Activated naive CD4-positive, alpha-beta T cell (primary cell): Measurements from ENCODE around the gene AGAP2.
A peak's percentile ranks its signal among the peaks of the same experiment; 100 is the strongest.

Experiments
- DNase-seq, 4 experiments: peaks; one replicate each; lab custom pipeline; 2025; lab: John Stamatoyannopoulos, UW

The AGAP2 gene

DNA sequence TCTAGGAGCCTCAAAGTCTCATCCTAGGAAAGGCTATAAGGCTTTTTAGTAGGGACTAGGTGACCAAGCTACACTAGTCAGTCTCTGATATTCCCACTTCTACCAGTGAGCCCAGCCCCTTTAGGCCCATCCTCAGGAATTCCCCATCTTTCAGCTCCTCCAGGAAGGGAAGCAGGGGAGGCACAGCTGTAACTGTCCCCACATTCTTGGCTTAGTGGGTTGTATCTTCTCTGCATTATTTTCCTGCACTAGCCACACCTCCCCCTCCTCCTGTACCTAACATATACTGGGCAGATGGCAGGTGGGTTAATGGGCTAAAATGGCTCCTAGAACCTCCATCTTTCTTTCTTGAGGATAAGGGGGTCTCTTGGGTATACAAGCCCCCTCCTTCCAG is 28.8 kb upstream of the AGAP2 start:
- DNase-seq: no peak

DNA sequence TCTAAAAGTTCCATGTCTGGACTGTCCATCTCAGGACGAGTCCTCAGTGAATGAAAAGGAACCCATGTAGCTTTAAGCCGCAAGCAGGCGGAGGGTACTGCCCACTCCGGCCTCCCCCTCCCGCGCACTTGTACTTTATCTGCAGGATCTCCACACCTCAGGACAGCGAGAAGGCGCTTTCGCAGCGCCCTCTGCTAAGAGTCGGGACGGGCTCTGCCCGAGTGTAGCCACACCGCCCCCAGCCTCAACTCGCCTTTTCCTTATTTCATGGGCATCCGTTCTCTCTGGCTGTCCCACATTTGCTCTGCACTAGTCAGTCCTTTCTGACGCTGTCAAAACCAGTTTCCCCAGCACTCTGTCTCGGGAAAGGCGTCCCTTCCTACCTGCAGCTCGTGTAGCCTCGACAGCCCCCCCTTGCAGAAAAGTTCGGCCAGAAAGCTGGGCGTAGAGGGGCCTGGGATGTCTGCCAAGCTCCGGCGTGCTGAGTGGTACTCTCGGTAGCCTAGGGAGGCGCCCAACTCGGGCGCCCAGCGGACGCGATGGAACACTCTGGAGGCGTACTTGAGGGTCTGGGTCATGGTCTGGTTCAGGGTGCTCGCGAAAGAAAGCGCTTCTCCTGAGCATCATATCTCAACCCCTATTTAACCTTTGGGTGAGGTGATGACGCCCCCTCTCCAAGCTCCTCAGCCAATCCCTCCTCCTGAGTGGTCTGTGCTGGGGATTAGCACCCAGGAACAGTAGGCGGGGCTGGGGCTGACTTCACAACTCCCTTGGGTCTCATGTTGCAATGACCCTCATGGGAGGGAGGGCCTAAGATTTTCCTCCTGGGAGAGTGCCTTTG is 28.1 kb upstream of the AGAP2 start, which contains the start of gene CYP27B1:
CYP27B1 (minus strand) TSS at position 615 of the 841 bp plus-strand sequence; CDS start at position 578, 37 bp downstream.
- no peak for DNase-seq

DNA sequence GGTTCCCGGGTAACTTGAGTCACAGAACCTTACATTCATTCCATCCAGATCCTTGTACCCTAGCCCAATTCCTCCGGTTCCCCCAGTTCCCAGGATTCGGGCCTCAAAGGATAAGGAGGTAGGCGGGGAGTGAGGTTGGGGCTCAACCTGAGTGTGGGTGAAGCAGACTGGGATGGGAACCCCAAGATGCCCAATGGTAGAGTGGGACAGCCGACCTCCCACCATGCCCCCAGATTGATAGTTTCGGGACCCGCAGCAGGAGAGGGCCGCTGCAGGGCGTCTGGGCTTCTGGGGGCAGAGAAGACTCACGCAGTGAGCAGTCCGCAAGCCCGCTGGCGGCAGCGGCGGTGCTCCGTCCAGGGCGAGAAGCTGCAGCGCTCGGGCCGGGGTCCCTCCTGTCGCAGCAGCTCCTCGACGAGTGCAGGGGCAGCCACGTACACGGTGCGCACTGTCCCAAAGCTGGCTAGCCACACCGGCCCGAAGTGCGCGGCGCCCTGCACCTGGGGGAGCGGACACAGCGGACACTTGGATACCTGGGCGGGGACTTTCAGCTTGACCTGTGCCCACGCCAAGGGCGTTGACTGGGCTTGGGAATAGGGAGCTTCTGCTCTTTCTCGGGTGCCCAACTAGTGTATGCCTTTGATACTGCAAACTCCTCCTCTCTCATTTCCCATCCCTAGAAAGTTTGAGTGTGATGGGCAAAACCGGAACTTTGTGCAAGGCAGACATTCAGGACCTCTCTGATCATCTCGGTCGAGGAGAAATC is 27.3 kb upstream of the AGAP2 start:
- no peak for DNase-seq

DNA sequence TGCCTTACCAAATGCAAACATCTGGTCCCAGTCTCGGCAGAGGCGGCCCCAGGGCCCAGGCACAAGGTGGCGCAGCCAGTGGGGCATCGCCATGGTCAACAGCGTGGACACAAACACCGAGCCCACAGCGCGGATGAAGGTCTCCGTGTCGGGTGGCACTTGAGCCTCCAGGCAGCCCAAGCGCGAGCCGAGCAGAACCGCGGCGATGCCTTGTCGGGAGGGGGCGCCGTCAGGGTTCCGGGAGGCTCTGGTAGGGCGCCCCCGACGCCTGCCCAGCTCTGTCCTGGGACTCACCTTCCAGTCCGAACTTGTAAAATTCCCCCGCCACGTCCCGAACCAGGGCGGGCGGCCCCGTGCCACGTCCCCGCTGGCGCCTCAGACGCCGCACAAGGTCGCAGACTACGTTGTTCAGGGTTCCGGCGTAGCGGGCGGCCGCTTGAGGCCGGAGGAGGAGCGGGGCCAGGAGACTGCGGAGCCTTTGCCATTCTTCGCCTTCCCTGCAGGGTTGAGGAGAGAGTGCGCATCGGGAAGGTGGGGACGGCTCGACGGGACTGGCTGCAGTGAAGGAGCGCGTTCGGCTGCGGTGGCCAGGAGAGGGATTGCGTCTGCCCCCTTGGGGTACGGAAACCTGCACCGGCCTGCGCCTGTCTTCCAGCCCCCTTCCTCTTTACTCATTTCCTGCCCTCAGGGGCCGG is 26.6 kb upstream of the AGAP2 start:
- DNase-seq: peak in 3 of 4 experiments; percentile 34 to 39 (median 34)

DNA sequence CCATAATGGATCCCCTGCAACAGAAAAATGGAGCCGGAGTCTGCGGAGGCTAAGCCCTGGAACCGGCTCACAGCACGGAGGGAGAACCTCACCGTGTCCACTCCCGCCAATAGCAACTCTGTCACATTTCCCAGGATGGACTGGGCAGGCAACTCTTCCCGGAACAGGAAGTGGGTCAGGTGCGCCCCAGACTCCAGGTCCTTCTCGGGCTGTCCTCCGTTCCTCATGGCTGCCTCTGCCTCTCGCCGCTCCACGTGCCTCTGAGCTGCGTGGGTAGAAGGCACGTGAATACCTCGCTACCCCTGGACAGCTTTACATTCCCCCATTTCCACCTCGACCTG is 26.1 kb upstream of the AGAP2 start:
- no peak for DNase-seq

DNA sequence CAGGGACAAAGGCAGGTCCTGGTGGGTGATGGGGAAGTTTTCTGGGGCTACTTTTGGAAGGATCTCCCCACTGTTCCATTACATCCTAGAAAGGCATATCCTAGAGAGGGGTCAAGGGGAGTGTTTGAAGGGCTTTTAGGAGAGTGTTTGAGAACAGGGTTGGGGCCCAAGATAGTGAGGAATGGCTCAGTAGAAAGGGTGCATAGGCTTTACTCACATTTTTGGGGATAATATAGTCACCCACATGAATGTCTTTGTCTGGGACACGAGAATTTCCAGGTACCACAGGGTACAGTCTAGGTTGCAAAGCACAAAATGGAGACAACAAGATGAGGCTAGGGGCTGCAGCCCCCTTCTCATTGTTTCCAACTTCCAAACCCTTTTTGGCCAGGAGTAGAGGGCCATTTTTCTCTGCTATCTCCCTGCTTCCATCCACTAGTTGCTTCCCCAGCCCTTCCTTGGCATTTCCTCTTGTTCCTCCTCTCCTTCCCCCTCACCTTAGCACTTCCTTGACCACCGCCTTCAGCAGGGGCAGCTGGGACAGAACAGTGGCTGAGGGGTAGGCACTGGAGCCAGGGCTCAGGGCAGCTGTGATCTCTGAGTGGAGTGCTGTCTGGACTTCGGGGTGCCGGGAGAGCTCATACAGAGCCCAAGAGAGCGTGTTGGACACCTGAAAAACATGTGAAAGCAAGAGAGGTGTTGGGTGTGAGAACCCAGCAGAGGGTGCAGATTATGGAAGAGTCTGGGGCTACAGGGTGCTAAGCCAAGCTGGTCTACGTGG is 25.5 kb upstream of the AGAP2 start:
- no peak for DNase-seq

DNA sequence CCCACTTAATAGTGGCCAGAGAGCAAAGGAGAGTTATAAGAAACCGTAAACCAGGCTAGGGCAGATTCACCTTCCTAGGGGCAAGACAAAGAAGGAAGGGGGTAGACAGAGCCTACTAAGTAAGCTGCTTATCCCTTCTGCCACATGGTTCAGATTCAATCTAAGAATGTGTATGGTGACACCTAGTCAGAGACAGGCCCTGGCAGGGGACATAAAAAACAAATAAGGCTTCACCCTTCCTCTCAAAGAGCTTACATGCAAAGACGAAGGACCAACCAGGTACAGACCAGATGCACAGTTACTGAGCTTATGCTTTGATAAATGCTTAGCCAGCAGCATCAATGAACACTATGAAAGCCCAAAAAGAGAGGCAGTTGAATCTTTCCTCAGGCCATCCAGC is 23.9 kb upstream of the AGAP2 start:
- DNase-seq: no peak

DNA sequence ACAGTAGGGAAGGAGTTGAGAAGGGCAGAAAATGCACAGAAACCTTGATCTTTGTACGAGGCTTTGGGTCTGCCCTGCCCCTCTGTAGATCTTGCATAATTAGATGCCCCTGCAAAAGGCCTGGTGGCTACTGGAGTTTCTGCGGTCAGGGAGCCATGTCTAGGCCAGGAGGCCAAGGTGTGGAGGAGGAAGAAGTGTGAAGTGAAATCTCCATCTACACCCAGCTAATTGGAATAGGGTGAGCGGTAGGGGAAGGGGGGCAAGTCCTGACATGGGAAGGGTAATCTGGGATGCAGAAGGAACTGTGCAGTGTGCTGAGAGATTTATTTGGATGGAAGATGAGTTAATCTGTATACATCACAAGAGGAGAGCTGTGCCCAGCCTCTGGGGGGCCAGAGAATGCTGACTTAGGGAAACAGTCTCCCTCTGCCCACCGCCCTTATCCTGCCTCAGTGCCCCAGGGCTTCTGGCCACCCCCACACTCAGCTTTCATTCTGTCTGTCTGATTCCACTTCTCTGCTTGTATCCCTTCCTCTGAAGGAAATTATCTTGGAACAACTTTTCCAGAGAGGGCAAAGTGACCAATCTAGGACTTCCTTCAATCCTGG is 23.0 kb upstream of the AGAP2 start:
- no peak for DNase-seq

DNA sequence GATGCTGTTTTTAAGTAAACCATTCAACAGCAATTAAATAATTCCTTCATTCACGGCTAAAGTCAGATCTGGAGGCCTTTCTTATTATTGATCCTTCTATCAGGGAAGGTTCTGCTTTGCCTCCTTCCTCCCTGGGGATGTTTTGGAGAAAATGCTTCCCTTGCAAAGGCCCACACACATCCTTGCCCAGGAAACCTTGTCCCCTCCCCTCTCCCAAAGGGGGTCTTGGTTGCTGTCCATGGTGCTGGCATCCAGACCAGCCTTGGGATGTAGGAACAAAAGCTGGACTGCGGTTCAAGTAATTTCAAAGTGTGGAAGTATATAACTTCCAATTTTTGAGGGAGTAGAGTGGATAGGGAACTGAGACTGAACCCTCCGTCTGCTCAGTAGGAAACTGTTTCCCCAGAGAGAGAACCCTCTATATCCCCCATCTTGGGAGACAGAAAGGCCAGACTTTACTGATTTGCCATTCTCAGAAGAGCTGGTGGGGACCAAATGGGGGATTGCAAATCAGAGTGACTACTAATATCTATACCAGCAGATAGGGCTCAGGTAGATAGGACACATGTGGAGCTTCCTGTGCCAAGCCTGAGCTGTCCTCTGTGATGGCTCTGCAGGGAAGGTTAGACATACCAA is 21.9 kb upstream of the AGAP2 start:
- no peak for DNase-seq

DNA sequence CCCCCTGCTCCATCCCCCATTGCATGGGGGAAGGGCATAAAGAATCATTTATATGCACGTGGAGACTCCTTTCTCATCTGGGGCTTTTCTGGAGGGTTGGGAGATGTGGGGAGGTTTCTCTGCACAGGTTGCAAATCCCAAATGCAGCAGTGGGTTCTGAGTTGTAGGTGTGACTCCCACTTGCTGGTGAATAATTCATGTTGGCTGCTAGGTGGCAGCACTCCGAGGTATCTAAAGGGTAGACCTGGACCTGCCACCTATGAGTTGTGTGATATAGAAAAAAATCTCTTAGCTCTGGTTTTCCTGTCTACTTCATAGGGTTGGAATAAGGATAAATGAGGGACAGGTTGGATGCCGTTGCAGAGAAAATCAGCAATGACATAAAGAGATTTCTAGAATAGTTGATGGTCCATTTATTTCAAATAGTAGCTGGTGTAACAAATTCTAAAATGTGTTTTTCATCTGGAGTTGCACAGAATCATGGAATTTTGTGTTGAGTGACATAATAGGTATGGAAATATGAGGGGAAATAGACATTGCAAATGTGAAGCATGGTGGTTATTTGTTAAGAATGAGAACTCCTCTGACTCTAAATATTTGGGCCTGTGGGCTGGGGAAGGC is 20.9 kb upstream of the AGAP2 start:
- peak in 1 of 4 experiments; percentile 26 for DNase-seq

DNA sequence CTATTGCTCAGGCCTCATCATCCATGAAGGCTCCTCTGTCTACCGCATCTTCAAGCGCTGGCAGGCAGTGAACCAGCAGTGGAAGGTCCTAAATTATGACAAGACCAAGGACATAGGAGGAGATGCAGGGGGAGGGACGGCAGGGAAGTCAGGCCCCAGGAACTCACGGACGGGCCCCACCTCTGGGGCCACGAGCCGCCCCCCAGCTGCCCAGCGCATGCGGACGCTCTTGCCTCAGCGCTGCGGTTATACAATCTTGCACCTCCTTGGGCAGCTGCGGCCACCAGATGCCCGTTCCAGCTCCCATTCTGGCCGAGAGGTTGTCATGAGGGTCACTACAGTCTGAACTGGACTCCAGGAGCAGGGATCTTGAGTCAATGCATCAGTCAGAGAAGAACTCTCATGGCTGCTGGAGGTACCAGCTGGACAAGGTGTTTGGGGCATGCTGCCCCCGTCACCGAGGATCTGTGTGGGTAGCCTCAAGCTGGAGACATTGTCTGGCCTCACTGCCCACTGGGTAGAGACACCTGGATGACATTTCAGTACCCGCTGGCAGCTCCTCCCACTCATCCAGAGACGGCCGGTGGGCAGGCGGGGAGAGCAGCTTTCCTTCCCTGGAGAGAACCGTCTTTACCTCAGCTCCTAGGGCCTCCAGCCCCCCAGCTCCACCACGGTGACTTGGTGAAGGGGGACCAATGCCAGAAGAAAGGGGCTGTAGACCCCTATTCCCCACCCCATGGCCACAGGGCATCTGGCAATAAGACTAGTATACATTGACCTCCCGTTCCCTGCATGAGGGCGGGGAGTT is 20.2 kb upstream of the AGAP2 start:
- DNase-seq: no peak

DNA sequence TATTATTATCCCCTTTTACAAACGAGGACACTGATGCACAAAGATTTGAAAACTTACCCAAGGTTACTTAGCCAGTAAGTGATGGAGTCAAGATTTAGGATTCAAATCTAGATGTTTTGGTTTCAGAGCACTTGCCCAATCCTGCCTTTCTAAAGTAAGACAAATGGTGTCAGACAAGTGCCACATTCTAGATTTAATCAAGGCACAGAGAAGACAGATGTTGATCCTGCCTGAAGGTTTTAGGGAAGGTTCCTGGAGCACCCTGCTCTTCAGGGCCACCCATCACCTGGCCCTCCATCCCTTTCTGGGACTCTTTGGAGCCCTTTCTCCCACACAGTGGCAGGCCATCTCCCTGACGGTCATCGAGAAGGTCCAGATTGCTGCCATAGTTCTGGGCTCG is 19.2 kb upstream of the AGAP2 start:
- DNase-seq: no peak

DNA sequence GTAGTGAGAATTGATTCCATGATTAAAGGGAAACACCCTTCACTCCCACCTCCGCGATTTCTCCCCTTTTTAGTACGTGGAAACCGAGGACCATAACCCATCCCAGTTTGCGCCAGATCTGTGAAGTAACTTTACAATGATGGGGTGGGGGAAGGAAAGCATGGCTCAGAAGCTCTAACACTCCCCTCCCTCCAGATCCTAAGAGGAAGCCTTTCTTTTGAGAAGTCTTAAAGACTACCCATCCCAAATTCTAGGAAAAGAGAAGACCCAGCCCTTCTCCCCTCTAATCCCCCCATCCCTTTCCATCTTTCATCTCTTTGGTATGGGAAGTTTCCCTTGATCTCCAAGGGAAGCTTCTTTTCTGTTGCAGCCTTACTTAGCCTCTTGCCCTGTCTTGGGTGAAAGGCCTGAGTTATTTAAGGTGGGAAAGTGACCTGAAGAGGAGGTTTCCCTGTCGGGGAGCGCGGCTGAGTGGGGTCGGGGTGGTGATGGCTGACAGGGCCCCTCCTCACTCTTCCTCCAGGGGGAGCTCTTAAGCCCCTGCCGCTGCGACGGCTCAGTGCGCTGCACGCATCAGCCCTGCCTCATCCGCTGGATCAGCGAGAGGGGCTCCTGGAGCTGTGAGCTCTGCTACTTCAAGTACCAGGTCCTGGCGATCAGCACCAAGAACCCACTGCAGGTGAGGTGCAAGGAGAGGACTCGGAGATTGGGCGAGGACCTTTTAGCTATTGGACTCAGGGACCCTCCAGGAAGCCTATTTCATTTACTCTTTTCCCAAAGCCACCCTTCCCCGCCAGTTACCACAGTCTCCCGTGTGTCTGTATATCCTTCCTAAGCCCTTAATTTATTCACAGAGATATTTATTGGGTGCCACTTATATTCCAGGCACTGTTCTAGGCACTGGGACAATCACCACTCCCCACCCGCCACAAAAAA is 18.1 kb upstream of the AGAP2 start:
- DNase-seq: peak; percentile 28 to 59 (median 44)

DNA sequence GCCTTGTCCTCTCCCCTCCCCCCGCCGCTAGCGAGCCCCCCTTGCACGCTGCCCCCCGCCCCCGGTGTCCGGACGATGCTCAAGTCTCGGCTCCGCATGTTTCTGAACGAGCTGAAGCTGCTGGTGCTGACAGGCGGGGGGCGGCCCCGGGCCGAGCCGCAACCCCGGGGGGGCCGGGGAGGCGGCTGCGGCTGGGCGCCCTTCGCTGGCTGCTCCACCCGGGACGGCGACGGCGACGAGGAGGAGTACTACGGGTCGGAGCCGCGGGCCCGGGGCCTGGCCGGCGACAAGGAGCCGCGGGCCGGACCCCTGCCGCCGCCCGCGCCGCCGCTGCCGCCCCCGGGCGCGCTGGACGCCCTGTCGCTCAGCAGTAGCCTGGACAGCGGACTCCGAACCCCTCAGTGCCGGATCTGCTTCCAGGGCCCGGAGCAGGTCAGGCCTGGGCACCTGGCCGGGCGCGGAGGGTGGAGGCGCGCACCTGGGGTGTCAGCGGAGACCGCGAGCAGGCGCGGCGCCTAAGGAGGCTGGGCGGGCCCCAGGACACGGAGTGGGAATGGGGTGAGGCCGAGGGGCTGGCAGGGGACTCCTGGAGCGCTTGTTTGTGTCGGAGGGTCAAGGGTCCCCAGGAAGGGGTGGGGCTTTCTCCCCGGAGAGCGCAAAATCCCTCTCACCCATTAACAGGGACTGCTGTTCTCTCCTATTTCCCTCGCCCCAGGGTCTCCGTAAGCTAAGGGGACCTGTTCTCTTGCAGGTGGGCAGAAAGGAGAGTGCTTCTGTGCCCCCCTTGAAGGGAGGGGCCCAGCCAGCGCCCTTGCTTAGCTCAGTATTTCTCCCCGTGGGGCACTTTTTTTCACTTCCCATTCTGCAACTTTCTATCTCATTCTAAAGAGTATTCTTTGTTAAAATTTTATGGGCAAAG is 17.2 kb upstream of the AGAP2 start:
- DNase-seq: peak in 1 of 4 experiments; percentile 26

DNA sequence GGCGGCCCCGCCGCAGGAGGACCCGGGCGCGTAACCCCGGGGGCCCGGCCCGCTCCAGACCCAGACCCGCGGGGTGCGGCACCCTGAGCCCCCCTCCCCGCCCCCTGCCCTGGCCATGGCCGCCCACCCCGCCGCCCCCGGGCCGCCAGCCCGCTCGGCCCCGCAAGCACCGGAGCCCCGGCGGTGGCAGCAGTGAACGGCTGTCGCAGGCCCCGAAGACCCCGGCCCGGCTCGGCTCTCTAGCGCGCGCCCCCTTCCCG is 16.6 kb upstream of the AGAP2 start:
- no peak for DNase-seq

DNA sequence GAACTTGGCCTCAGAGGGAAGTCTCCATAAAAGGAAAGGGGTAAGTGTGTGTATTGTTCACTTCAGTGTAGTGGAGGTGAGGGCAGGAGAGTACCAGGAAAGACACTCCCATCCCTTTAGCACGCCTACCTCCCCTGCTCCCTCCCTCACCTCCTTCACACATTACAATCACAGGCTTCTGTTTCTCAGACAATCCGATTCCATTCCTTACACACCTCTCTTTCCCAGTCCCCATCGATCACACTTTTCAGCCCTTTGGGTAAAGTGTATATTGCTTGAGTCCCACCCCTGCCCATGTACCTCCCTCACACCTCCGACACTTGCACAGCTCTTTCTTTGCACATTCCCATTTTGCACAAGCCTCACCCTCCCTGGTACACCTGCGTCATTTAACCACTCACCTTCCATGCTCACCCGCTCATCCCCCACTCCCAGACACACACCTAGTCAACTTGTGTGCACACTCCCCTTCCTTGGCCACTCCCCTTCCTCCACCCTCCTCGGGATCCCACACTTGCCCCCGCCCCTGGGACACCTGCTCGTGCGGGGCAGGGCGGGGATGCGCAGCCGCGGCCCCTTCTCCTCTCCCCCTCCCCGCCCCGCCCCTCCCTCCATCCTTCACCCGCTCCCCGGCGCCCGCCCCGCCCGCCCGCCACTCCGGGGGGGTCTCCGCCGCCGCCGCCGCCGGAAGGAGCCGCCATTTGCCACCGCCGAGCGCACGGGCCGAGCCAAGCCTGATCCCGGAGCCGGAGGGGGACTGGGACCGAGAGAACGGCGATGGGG is 16.1 kb upstream of the AGAP2 start, which contains the start of gene MARCHF9:
MARCHF9 (plus strand) TSS at position 693 of the 783 bp plus-strand sequence. CDS start 426 bp downstream, outside the sequence.
- DNase-seq: peak; percentile 22 to 80 (median 47)
